NK-92 (cell line): Measurements from ENCODE around the gene IFT43.
"Not testable (repeated sequence)": the region's sequence is repeated elsewhere in the genome, so short reads cannot be mapped to it uniquely, and the experiment has no call there.

Experiments
- DNase-seq: peaks from one replicate; lab custom pipeline; 2025; ENCODE audit not compliant: unreplicated experiment; lab: John Stamatoyannopoulos, UW

The IFT43 gene

GRCh38 chr14:75979648-75980565, 5.7 kb upstream of the IFT43 start:
- no peak for DNase-seq

DNA sequence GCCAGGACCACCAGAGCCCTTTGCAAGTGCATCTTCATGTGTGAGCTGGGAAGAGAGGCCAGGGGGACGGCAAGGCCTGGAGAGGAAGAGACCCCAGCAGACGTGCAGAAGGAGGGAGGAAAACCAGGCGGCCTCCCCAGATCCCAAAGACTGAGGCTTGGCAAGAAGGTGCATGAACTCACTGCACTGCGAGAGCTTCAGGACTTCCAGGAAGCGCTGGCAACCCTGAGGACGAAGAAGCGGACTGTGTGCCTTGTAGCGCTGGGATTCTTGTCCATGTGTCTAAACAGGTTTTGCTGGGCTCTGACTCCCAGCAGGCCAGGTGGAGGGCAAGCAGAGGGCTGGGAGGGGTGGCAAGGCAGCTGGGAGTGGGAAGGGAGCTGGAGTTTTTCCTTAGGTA, 4.7 kb upstream of the IFT43 start:
- no peak for DNase-seq

- no peak for DNase-seq
Observed at GRCh38 chr14:75981426-75982265, 3.9 kb upstream of the IFT43 start, which contains the start of gene TGFB3. Gene TGFB3 (minus strand): TSS chr14:75981995. CDS start chr14:75980893, 1,102 bp downstream.

DNA sequence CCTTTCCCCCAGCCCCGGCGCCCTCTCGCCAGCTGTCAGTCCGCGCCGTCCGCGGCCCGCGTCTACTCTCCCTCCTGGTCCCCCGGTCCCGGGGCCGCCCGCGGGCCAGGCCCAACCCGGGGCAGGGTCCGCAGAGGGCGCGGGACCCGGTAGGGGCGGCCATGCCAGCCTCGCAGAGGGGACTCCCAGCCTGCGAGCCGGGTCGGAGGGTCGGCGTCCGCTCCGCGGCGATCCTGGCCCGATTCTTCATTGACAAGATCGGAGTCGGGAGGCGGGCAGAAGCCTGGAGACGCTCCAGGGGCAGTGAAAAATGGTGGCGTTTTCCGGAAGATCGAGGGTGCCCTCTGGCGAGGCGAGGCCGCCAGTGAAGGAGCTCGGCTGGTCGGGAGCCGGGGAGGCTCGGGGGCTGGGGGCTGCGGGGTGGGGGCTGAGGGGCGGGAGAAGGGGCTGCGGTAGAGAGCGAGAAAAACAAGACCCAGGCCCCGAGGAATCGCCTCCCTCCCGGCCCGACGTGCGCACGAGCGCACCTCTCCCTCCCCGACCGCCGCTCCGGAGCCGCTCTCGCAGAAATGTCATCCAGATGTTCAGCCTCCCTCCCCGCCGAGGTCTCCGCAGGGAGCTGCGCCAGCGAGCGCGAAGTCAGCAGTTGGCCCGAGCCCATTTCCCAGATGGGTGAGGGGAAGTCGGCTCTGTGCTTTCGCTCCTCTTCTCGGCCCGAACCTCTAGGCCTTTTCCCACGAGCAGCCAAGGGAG, 3.1 kb upstream of the IFT43 start:
- no peak for DNase-seq

GRCh38 chr14:75983019-75983358, 2.6 kb upstream of the IFT43 start:
- DNase-seq, result no peak

DNA sequence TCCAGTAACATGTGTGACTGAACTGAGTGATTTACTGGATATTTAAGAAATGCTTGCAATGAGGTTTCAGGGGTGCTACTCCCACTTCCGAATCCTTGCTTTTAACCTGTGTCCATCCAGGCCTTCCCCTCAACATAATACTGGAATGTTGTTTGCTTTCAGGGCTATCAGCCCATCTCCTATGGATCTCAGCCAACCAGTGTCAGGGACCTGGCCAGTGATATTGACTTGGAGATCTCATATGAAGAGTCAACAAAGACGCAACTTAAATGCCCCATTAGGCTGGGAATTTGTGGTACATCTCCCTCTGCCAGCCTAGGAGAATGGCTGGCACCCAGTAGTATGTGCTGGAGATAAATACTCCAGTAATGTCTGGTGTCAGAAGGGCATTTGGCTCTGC, 889 bp upstream of the IFT43 start:
- no peak for DNase-seq

GRCh38 chr14:75986439-75986765, 839 bp downstream of the IFT43 start:
- DNase-seq, result no peak

GRCh38 chr14:75987201-75987970, 1.8 kb downstream of the IFT43 start:
- DNase-seq, result no peak

GRCh38 chr14:75989134-75989533, 3.6 kb downstream of the IFT43 start:
- DNase-seq, result no peak

- no peak for DNase-seq
Observed at GRCh38 chr14:75990297-75990696, 4.7 kb downstream of the IFT43 start.

GRCh38 chr14:75991753-75992152, 6.2 kb downstream of the IFT43 start:
- DNase-seq, result no peak

DNA sequence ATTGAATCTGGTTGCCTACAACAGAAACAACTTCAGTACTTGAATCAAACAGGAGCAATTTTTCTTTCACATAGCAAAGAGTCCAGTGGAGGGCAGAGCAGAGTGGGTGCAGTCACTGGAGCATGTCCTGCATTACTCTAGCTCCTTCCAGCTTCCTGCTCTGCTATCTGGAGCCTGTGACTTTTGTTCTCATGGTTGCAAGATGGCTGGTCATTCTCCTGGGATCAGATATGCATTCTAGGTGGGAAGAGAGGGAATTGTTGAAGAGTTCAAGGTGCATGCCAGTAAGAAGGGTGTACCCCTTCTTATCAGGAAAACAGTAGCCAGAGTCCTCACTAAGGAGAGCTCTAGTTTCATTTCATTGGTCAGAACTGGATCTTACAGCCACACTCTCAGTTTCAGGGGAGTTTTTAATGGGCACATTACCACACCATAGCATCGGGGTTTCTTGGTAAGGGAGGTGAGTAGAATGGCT, 8.0 kb downstream of the IFT43 start:
- DNase-seq, result no peak

GRCh38 chr14:75995372-75996041, 9.9 kb downstream of the IFT43 start:
- DNase-seq, result no peak

GRCh38 chr14:75996488-75996887, 10.9 kb downstream of the IFT43 start:
- DNase-seq, result no peak

DNA sequence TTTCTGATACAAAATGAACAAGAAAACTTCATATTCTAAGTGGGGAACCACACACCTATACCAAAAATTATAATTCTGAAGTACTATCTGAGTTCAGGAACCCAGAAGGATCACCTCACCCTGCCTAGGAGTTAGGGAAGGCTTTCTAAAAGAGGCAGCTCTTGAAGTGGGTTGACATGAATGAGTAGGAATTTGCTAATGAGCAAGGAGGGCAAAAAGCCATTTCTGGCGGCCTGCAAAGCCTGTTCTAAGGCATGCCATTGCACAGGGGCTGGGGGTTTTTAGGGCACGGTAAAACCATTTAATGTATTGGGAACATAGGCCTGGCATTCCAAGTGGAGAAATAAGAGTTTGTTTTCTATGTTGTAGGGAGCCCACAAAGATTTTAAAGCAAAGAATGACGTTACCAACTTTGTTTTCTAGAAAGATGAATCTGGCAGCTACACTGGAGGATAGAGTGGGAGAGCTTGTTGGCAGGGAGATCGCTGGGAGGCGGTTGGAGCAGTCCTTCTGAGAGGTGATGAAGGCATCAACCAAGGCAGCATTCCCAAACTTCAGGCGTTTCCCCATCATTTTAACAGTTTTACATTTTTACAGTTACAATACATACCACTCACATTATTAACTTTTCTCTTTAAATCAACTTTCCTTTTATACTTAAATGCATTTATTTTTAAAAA, 14.1 kb downstream of the IFT43 start:
- DNase-seq, result no peak

DNA sequence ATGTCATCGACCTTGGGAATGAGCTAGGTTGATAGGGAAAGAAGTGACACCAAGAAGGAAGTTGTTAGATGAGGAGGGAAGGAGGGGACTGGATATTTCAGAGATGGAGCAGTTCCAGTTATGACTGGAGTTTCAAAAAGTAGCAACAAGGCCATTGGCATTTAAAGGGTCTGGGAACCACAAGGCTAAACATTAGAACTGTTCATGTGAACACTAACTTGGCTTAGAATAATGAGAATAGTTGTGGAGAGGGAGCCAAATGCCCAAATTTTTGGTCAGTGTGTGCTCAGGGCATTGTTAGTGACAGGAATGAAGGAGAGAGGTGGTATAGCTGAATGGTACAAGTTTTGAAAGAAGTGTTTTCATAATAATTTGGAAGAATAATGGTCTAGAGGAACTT, 16.8 kb downstream of the IFT43 start:
- DNase-seq, result no peak

DNA sequence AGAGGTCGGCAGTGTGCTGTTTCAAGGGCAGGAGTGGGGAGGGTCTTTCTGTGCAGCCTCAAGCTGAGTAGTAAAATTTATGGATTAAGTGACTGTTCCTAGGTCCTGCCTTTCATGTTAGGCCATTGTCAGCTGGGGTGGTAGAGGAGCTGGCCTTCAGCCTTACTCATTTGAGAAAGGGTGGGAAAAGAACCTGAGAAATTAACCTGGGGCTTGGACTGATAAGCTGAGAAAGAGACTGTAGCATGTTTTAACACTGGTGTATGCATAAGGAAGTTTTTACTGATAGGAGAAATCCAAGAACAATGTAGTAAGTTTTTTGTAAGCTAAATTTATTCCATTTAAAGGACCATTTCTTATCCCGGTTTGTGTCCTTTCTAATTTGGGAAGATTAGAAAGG, 20.7 kb downstream of the IFT43 start:
- no peak for DNase-seq

DNA sequence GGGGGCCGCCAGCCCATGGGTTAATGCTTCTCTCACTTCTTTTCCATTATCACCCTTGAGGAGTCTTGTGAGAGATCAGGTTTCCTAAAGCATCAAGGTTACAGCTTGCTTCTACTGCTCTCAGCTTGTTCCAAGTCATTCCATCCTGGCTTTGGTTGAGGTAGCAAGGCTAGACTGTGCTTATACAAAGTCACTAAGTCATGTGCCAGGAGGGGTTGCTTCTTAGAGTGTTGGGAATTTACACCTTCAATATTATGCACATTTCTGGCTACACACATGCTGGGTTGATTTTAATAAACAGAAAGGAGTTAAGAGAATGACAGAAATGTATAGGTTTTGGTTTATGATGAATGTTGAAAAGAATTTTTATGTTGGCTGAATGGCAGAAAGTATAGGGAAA, 21.8 kb downstream of the IFT43 start:
- no peak for DNase-seq

DNA sequence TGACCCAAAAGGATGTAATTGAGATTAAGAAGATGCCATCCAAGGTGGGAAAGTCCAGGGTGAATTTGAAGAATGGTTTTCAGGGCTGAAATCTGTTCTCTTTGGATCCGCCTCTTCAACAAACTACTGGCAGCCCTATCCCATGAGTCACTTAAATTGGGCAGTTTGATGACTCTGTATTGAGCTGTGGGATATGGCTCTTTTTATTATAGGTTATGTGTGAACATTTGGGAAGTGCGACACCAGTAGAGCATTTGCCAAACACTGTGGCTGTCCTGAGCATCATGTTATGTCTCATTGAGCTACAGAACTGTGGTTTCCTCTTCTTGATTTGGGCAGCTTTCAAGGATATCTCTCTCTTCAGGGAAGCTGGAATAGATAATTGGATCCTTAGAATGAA, 22.3 kb downstream of the IFT43 start:
- DNase-seq, result no peak

DNA sequence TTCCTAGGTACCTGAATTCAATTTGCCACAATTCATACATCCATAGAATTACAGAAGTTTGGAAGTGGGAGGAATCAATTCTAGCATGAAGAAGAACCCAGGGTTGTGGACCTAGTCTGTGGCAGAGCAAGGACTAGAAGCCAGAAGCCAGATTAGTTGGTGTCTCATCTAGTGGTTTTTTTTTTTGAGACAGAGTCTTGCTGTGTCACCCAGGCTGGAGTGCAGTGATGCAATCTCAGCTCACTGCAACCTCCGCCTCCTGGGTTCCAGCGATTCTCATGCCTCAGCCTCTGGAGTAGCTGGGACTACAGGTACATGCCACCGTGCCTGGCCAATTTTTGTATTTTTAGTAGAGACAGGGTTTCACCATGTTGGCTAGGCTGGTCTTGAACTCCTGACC, 24.1 kb downstream of the IFT43 start:
- not testable (repeated sequence) for DNase-seq
